NT2/D1 (cell line): Measurements from ENCODE around the gene BACH2.
"Not testable (repeated sequence)": the region's sequence is repeated elsewhere in the genome, so short reads cannot be mapped to it uniquely, and the experiment has no call there.

Source experiments
- DNase-seq: peaks from one replicate; pipeline ENCODE4 v3.0.0-alpha.2; 2011; ENCODE audit warnings: low read depth, low spot score
- H3K27me3 ChIP-seq: 2 replicates; pipeline ENCODE4 v1.6.0; 2011; ENCODE audit warnings: mild to moderate bottlenecking; ENCODE audit not compliant: insufficient read length, insufficient read depth
- H3K36me3 ChIP-seq: 2 replicates; pipeline ENCODE4 v1.6.1; 2011; ENCODE audit warnings: mild to moderate bottlenecking, low read length, mixed read lengths; ENCODE audit not compliant: insufficient read depth, insufficient read length
- H3K4me1 ChIP-seq: 2 replicates; pipeline ENCODE4 v1.5.1; 2011; ENCODE audit not compliant: insufficient read depth, insufficient read length
- H3K4me3 ChIP-seq: 2 replicates; pipeline ENCODE4 v1.5.1; 2011; ENCODE audit warnings: low read depth; ENCODE audit not compliant: insufficient read length
- H3K9ac ChIP-seq: 2 replicates; pipeline ENCODE4 v1.6.0; 2011; ENCODE audit warnings: low read depth; ENCODE audit not compliant: insufficient read length
- H3K9me3 ChIP-seq: 2 replicates; pipeline ENCODE4 v1.5.1; 2011; ENCODE audit warnings: mild to moderate bottlenecking, low read length; ENCODE audit not compliant: insufficient read depth
- SUZ12 ChIP-seq: IDR thresholded peaks from 2 replicates; pipeline ENCODE4 v1.6.1; 2011; ENCODE audit not compliant: insufficient read length, insufficient read depth; ENCODE audit errors: extremely low read depth
- YY1 ChIP-seq: IDR thresholded peaks from 2 replicates; pipeline ENCODE4 v1.6.1; 2011; ENCODE audit not compliant: insufficient read length, insufficient read depth
- ZNF274 ChIP-seq: IDR thresholded peaks from 2 replicates; pipeline ENCODE4 v1.6.1; 2011; ENCODE audit warnings: mild to moderate bottlenecking, low read depth, low read length

The BACH2 gene

GRCh38 chr6:90144928-90145555 lies 151.6 kb downstream of the BACH2 start:
- no peaks in the 10 kb centered on the region for H3K27me3 ChIP-seq
- H3K36me3 ChIP-seq: no peaks in the 10 kb centered on the region
- H3K9me3 ChIP-seq: no peaks in the 10 kb centered on the region
- no peak for DNase-seq
- no peaks in the 10 kb centered on the region for H3K4me1 ChIP-seq
- no peak overlapping the region for H3K4me3 ChIP-seq
- TF ChIP-seq ZNF274: no peak
- no peak for TF ChIP-seq YY1
- no peak for TF ChIP-seq SUZ12
- no peak overlapping the region for H3K9ac ChIP-seq

DNA sequence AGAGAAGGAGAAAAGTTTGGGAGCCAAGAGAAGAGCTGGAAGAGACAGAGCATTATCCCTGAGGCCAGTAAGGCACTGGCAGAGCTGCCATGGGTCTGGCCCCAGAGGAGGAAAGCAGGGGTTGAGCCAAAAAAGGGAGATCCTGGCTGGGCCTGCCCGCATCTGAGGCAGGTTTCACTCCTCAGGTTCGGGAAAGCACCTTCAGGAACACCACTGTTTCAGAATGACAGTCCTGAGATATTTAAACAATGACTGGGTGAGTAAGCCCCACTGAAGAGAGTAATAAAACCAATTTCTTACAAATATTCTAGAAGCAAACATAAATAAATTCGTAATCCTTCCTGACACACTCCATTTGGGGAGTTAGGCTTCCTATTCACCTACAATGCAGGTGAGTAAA lies 152.2 kb downstream of the BACH2 start:
- no peak for TF ChIP-seq YY1
- no peak for TF ChIP-seq ZNF274
- no peak for TF ChIP-seq SUZ12
- no peaks in the 10 kb centered on the region for H3K9me3 ChIP-seq
- H3K9ac ChIP-seq: no peak overlapping the region
- H3K4me1 ChIP-seq: no peaks in the 10 kb centered on the region
- no peak overlapping the region for H3K4me3 ChIP-seq
- no peaks in the 10 kb centered on the region for H3K36me3 ChIP-seq
- DNase-seq: no peak
- no peaks in the 10 kb centered on the region for H3K27me3 ChIP-seq

DNA sequence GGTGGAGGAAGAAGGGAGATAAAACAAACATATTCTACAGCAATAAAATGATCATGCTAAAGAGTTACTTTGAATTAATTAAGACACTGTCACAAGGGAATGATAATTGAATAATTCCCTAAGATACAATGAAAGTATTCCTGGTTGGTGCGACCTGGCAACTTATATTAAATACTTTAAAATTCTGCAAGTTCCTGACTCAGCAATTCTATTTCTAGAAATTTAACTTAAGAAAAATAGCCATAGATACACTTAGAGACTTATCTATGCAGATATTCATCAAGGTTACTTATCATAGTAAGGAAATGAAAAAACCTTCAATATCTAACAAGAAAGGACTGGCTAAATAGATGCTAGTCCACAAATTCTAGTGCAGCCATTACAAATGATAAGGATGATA lies 156.0 kb downstream of the BACH2 start:
- no peaks in the 10 kb centered on the region for H3K36me3 ChIP-seq
- H3K4me1 ChIP-seq: peaks cover 2% of the 10 kb centered on the region
- H3K27me3 ChIP-seq: no peaks in the 10 kb centered on the region
- no peak overlapping the region for H3K4me3 ChIP-seq
- H3K9ac ChIP-seq: no peak overlapping the region
- no peak for DNase-seq
- TF ChIP-seq SUZ12 (no peak), ZNF274 (no peak), YY1 (no peak)
- no peaks in the 10 kb centered on the region for H3K9me3 ChIP-seq

GRCh38 chr6:90139272-90139817 lies 157.3 kb downstream of the BACH2 start:
- TF ChIP-seq ZNF274 (no peak), YY1 (no peak), SUZ12 (no peak)
- Histone ChIP-seq H3K4me1 (peaks cover 2% of the 10 kb centered on the region), H3K4me3 (no peak overlapping the region), H3K27me3 (no peaks in the 10 kb centered on the region), H3K9me3 (no peaks in the 10 kb centered on the region), H3K9ac (no peak overlapping the region), H3K36me3 (no peaks in the 10 kb centered on the region)
- DNase-seq: no peak

DNA sequence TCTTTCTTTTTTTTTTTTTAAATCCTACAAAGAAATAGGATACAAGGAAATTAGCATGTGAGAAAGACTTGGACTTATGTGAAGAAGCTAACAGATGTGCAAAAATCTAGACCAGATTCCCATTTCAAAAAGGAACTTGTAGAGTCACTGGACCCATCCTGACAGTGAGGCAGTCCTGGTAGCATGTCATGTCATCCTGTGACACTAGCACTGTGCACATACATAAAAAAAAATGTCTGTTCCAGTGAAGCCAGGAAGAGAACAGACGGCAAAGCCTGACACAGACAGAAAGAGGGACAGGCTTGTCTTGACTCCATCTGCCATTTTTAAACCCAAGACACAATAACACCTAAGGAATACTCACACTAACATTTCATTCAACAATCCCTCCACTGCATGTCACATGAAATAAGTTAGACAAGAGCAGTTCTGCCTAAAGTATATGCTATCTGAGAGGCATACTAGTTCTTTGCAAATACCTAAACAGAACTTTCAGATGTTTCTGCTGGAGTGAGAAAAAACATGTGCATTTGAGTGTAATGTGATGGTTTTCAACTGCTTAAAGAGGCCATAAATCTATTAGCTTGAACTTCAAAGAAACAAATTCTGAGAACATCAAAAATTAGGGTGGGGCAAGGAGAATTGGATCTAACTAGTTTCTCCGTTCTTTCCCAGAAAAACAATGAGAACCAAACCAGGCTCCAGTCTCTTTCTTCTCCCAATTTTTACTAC lies 159.6 kb downstream of the BACH2 start:
- H3K9ac ChIP-seq: no peak overlapping the region
- no peaks in the 10 kb centered on the region for H3K36me3 ChIP-seq
- TF ChIP-seq YY1: no peak
- no peak for TF ChIP-seq ZNF274
- no peak for TF ChIP-seq SUZ12
- no peaks in the 10 kb centered on the region for H3K9me3 ChIP-seq
- H3K4me3 ChIP-seq: no peak overlapping the region
- no peak for DNase-seq
- H3K27me3 ChIP-seq: no peaks in the 10 kb centered on the region
- H3K4me1 ChIP-seq: peaks cover 2% of the 10 kb centered on the region

DNA sequence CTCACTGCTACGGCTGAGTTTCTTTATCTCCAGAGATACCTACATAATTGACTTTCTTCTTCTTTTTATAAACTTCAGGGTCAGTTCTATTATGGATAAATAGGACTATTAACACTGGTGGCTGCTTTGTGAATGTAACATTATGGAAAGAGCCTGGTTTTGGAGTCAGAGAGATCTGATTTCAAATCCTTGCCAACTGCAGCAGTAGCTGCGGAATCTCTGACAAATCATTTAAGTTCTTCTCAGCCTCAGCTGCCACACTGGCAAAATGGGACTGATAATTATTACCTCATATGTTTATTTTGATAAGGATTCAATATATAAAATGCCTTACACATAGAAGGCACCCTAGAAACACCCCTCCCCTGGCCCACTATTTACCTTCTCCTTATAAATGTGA lies 160.5 kb downstream of the BACH2 start:
- peaks cover 2% of the 10 kb centered on the region for H3K4me1 ChIP-seq

DNA sequence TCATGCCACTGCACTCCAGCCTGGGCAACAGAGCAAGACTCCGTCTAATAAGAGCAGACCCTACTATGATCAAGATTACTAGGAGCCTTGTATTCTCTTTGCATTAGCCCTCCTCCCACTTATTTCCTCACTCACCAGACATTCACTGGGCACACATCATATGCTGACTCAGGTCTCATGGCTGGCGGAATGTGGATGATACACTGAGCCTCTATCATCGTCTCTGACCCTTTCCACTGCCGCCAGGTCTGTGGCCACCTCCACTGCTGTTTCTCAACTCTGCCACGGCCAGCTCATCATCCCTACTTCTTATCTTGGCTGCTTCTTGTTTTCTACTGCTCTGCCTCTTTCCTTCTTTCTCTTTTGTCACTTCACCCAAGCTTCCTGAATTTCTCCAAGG lies 161.0 kb downstream of the BACH2 start:
- DNase-seq: no peak
- Histone ChIP-seq H3K4me1 (peaks cover 2% of the 10 kb centered on the region), H3K9me3 (no peaks in the 10 kb centered on the region), H3K36me3 (no peaks in the 10 kb centered on the region), H3K27me3 (no peaks in the 10 kb centered on the region), H3K9ac (no peak overlapping the region), H3K4me3 (no peak overlapping the region)
- TF ChIP-seq SUZ12 (no peak), ZNF274 (no peak), YY1 (no peak)

More for the DNA sequence above, 160.5 kb downstream of the BACH2 start:
- TF ChIP-seq ZNF274: no peak
- TF ChIP-seq SUZ12: no peak
- TF ChIP-seq YY1: no peak
- Histone ChIP-seq H3K36me3 (no peaks in the 10 kb centered on the region), H3K9me3 (no peaks in the 10 kb centered on the region), H3K9ac (no peak overlapping the region), H3K4me3 (no peak overlapping the region), H3K27me3 (no peaks in the 10 kb centered on the region)
- no peak for DNase-seq

GRCh38 chr6:90133664-90134063 lies 163.0 kb downstream of the BACH2 start:
- H3K27me3 ChIP-seq, H3K9me3 ChIP-seq, H3K4me3 ChIP-seq, DNase-seq, H3K9ac ChIP-seq, H3K4me1 ChIP-seq, H3K36me3 ChIP-seq: not testable (repeated sequence)
